Neutrophil (primary cell): ENCODE data around the gene OTX1.

Experiments used
- H3K27ac ChIP-seq: fragments of 200-600 bp; sonication (generic); 2 replicates; pipeline ENCODE4 v1.5.1; 2016; ENCODE audit warnings: mild to moderate bottlenecking, moderate library complexity
- H3K27me3 ChIP-seq: fragments of 200-600 bp; sonication (generic); 2 replicates; pipeline ENCODE4 v1.6.0; 2016; ENCODE audit warnings: mild to moderate bottlenecking
- H3K36me3 ChIP-seq: fragments of 200-600 bp; sonication (generic); 2 replicates; pipeline ENCODE4 v1.5.1; 2017
- H3K4me1 ChIP-seq, 2 experiments: fragments of 200-600 bp in 1 of 2; sonication (generic) in 1 of 2; 1 replicate in 1 of 2; 2 replicates in 1 of 2; pipeline versions ENCODE4 v1.5.1 to v1.6.1; 2013 to 2016; ENCODE audit warnings: low read depth in 1 of 2, low read length in 1 of 2, mild to moderate bottlenecking in 1 of 2, moderate library complexity in 1 of 2; ENCODE audit not compliant: control insufficient read depth in 1 of 2, insufficient read depth in 1 of 2
- H3K4me3 ChIP-seq, 2 experiments: fragments of 200-600 bp in 1 of 2; sonication (generic) in 1 of 2; 1 replicate in 1 of 2; 2 replicates in 1 of 2; pipeline ENCODE4 v1.5.1; 2013 to 2016; ENCODE audit warnings: low read depth in 1 of 2, low read length in 1 of 2, mild to moderate bottlenecking in 1 of 2, moderate library complexity in 1 of 2
- H3K9me3 ChIP-seq: fragments of 200-600 bp; sonication (generic); 2 replicates; pipeline ENCODE4 v1.5.1; 2016
- TF ChIP-seq, protein P1 (sequence below): fragments of 200-600 bp; sonication (generic); IDR thresholded peaks from 2 replicates; pipeline ENCODE4 v1.5.1; 2016; ENCODE audit warnings: antibody characterized with exemption

OTX1 gene

DNA sequence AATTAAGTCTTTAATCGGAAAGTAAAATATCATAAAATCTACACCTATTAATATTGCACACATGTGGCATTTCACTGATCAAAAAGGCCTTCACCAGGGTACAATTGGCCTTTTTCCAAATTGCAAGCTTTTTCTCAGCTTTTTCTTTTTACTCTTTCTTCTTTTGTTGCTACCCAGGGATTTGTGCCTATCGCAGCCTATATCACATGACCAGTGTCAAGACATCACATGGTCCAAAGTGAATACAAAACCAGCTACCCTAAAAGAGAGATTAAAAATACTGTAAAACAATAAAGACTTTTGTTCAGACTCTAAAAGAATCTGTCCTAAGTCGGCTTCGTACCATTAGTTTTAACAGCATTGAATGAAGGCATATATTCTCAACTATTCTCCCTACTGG, 15.0 kb upstream of the OTX1 start:
- no peaks in the 10 kb centered on the region for H3K27me3 ChIP-seq
- no peaks in the 10 kb centered on the region for H3K4me1 ChIP-seq
- no peak overlapping the region for H3K4me3 ChIP-seq
- no peaks in the 10 kb centered on the region for H3K36me3 ChIP-seq
- H3K27ac ChIP-seq = no peak overlapping the region
- no peaks in the 10 kb centered on the region for H3K9me3 ChIP-seq
- TF ChIP-seq, protein P1, sequence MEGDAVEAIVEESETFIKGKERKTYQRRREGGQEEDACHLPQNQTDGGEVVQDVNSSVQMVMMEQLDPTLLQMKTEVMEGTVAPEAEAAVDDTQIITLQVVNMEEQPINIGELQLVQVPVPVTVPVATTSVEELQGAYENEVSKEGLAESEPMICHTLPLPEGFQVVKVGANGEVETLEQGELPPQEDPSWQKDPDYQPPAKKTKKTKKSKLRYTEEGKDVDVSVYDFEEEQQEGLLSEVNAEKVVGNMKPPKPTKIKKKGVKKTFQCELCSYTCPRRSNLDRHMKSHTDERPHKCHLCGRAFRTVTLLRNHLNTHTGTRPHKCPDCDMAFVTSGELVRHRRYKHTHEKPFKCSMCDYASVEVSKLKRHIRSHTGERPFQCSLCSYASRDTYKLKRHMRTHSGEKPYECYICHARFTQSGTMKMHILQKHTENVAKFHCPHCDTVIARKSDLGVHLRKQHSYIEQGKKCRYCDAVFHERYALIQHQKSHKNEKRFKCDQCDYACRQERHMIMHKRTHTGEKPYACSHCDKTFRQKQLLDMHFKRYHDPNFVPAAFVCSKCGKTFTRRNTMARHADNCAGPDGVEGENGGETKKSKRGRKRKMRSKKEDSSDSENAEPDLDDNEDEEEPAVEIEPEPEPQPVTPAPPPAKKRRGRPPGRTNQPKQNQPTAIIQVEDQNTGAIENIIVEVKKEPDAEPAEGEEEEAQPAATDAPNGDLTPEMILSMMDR = no peak

DNA sequence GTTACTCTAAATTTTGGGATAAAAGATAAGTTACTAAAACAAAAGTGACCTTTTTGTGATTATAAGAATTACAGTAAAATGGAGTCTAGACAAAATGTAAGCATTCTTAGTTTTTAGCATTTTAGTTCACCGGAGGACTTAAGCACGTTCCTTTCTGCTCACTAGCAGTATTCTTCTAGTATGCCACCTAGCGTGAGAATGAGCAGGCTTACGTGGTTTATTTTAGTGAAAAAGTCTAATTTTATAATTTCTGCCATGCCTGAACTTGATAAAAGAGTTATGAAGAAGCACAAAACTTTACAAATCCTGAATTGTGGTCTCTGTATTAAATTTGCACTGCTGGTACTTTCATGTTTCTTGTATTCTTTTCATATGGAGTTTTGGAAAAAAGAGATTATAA, 12.6 kb upstream of the OTX1 start:
- TF ChIP-seq, protein P1 = no peak
- Histone ChIP-seq H3K4me1 (no peaks in the 10 kb centered on the region), H3K9me3 (no peaks in the 10 kb centered on the region)

DNA sequence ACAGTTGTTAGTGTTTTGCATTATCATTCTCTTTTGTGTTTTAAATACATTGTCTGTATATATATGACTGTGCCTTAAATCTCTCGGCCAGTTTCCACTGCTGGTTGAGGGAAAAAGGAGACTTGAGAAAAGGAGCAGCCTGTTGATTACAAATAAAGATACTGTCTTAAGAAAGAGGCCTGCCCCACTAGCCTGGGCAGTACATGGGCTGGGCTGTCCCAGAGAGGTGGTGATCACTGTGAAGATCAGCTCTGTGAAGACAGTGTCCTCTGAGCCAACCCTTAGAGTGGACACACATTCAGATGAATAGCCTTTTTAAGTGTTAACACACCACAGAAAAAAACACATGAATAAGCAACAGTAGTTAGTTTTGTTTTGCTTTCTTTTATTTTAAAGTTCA, 10.0 kb upstream of the OTX1 start:
- Histone ChIP-seq H3K36me3 (no peaks in the 10 kb centered on the region), H3K9me3 (no peaks in the 10 kb centered on the region), H3K4me3 (no peak overlapping the region), H3K27me3 (peaks cover 23% of the 10 kb centered on the region), H3K27ac (no peak overlapping the region), H3K4me1 (peaks cover 7% of the 10 kb centered on the region in 2 experiments)
- TF ChIP-seq, protein P1 = no peak

More for the DNA sequence above, 12.6 kb upstream of the OTX1 start:
- Histone ChIP-seq H3K27me3 (peaks cover 2% of the 10 kb centered on the region), H3K4me3 (no peak overlapping the region), H3K27ac (no peak overlapping the region), H3K36me3 (no peaks in the 10 kb centered on the region)

DNA sequence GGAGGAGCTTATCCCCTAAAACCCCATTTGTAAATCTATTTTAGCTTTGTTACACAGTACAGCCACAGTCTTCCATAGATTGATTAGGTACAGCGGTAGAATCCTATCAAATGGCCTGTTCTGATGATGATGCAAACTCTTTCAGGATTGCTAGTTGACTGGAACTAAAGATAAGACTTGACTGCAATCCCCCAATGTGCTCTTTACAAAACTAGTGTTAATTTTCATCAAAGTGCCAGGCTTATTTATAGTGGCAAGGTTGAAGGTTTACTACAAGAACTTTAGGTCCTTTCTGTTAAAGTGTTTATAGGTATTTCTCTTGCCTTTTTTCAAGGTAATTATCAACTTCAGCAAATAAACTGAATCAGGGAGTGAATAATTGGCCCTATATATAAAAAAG, 9.0 kb upstream of the OTX1 start:
- Histone ChIP-seq H3K4me3 (no peak overlapping the region), H3K27ac (no peak overlapping the region), H3K4me1 (peaks cover 7% of the 10 kb centered on the region in 2 experiments), H3K36me3 (no peaks in the 10 kb centered on the region), H3K9me3 (no peaks in the 10 kb centered on the region), H3K27me3 (peaks cover 33% of the 10 kb centered on the region)
- TF ChIP-seq, protein P1 = no peak

DNA sequence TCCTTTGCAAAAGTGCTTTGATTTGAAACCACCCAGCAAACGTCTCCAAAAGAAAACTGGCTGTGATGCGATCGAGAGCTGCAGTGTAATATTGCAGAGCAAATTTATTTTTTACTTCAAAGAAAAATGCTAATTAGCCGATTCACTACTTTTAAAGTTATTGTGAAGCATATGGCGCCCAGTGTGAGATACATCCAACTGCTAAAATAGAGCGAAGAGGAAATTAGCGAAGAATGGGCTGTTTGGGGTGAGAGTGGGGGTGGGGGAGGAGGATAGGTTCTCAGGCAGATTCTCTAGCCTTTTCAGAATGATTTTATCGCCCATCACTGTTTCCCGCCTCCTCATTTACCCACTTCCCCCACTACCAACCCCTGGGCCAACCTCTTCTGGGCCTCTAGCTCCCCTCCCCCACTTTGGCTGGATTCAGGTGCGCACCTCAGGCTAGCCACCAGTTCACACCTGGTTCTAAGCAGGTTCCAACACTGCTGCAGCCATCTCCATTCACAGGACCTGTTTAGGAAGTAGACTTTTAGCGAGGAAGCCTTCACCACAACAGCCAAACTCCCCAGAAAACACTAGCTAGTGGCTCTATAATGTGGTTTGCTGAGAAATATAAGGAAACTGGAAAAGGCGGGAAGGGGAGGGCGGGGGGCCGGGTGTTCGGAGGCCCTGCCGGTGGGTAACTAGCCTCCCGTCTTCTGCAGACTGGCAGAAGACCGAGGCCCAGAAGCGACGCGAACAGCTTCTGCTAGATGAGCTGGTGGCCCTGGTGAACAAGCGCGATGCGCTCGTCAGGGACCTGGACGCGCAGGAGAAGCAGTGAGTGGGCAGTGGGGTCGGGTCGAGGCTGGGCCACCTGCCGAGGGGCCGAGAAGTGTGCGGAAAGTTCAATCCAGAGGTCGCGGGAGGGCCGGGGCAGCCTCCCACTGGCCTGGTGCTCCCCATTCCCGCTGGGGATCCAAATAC, 6.0 kb upstream of the OTX1 start:
- no peaks in the 10 kb centered on the region for H3K9me3 ChIP-seq
- H3K27ac ChIP-seq = no peak overlapping the region
- no peaks in the 10 kb centered on the region for H3K36me3 ChIP-seq
- H3K4me1 ChIP-seq = peaks cover 32 to 34% of the 10 kb centered on the region in 2 experiments
- H3K27me3 ChIP-seq = peaks cover 63% of the 10 kb centered on the region
- H3K4me3 ChIP-seq = no peak overlapping the region
- TF ChIP-seq, protein P1 = no peak
